Right cardiac atrium (tissue), 5 donors: ENCODE measurements around the gene HMGN3. TPM values are rescaled to one million over a fixed set of nuclear protein-coding genes. Genes with fewer than 3 reads are reported as not detected.

ENCODE experiments used
- polyA plus RNA-seq: library from polyadenylated mRNA; stranded (reverse); fragments of 200-250 nt; gene quantifications from one replicate; pipeline ENCODE4 v1.2.3, GENCODE V29; 2013
- total RNA-seq, 4 donors: library from RNA; stranded (reverse); fragmentation: NEBNext Ultra II Directional; extraction: Animal tissue kit (Norgen Biotek cat#: 25700); gene quantifications; one replicate each; pipeline ENCODE4 v1.2.1, GENCODE V29; 2021
- donor health status: healthy with polysubstance abuse.
- donor health status: DM: no; HTN: yes; CAD: no.
- donor health status: DM: no; HTN: no; CAD: no.
- donor health status: DM: no; HTN: yes; CAD: no; lungs with severe emphysema.
- donor health status: DM: yes; HTN: yes; CAD: no.

The HMGN3 gene
- total and polyA plus RNA-seq, 5 donors = 131 to 246 (median 173) TPM

Other genes with a start within 250 kb of the HMGN3 start
- 10 to 100 TPM; 17.7 to 19.6 (median 19.2) TPM for gene PHIP, start 156.4 kb downstream of the HMGN3 start, total RNA-seq
- gene PHIP, start 156.4 kb downstream of the HMGN3 start, polyA plus RNA-seq = 6.8 TPM